NCI-H446 (cell line): Measurements from ENCODE around the gene PLA2G4B.

Source experiments
- DNase-seq, 2 experiments: peaks; one replicate each; lab custom pipeline; 2025; lab: John Stamatoyannopoulos, UW

The PLA2G4B gene

GRCh38 chr15:41871175-41871905 is 32.7 kb downstream of the PLA2G4B start:
- no peak for DNase-seq

GRCh38 chr15:41872166-41872747 is 33.6 kb downstream of the PLA2G4B start:
- DNase-seq, result no peak

- DNase-seq, result no peak
These were observed 35.1 kb downstream of the PLA2G4B start for GRCh38 chr15:41873711-41874110.

- DNase-seq, result no peak
These were observed 36.1 kb downstream of the PLA2G4B start for GRCh38 chr15:41874736-41875135.

- DNase-seq, result no peak
These were observed 37.4 kb downstream of the PLA2G4B start for GRCh38 chr15:41876007-41876406.

- DNase-seq, result no peak
These were observed 38.0 kb downstream of the PLA2G4B start for GRCh38 chr15:41876689-41877088.

GRCh38 chr15:41877631-41878354 is 39.1 kb downstream of the PLA2G4B start:
- DNase-seq, result no peak

GRCh38 chr15:41878355-41878699 is 39.7 kb downstream of the PLA2G4B start:
- peak in 1 of 2 experiments; percentile 26 for DNase-seq

- DNase-seq, result no peak
These were observed 40.7 kb downstream of the PLA2G4B start for GRCh38 chr15:41879321-41879845.

GRCh38 chr15:41880156-41880877 is 41.7 kb downstream of the PLA2G4B start:
- DNase-seq, result no peak

- no peak for DNase-seq
These were observed 42.4 kb downstream of the PLA2G4B start for GRCh38 chr15:41881086-41881485.

- no peak for DNase-seq
These were observed 42.9 kb downstream of the PLA2G4B start for GRCh38 chr15:41881550-41881919.

GRCh38 chr15:41881920-41882688 is 43.5 kb downstream of the PLA2G4B start:
- DNase-seq, result no peak

- DNase-seq, result no peak
These were observed 44.2 kb downstream of the PLA2G4B start for GRCh38 chr15:41882689-41883483.

GRCh38 chr15:41883484-41883825 is 44.8 kb downstream of the PLA2G4B start:
- no peak for DNase-seq

- DNase-seq, result no peak
These were observed 45.8 kb downstream of the PLA2G4B start for GRCh38 chr15:41884458-41884857.

GRCh38 chr15:41885321-41885720 is 46.7 kb downstream of the PLA2G4B start:
- no peak for DNase-seq

GRCh38 chr15:41885841-41886240 is 47.2 kb downstream of the PLA2G4B start:
- no peak for DNase-seq

GRCh38 chr15:41886741-41887140 is 48.1 kb downstream of the PLA2G4B start:
- no peak for DNase-seq

- DNase-seq, result no peak
These were observed 48.5 kb downstream of the PLA2G4B start for GRCh38 chr15:41887161-41887560.

- no peak for DNase-seq
These were observed 49.2 kb downstream of the PLA2G4B start for GRCh38 chr15:41887893-41888292.
